H9 (cell line): ENCODE measurements around the gene CALML5. TPM values are rescaled to one million over a fixed set of nuclear protein-coding genes. Genes with fewer than 3 reads are reported as not detected.

ENCODE experiments used
- DNase-seq: peaks from one replicate; pipeline ENCODE4 v3.0.0-alpha.2; 2017
- H2AFZ ChIP-seq: one replicate; pipeline ENCODE4 v1.6.1; 2013; ENCODE audit warnings: mild to moderate bottlenecking, low read length, control low read depth, moderate library complexity
- H2AK5ac ChIP-seq: 2 replicates; pipeline ENCODE4 v1.6.1; 2013; ENCODE audit warnings: low read length, control low read depth, mixed read lengths; ENCODE audit not compliant: insufficient read length
- H2BK120ac ChIP-seq: one replicate; pipeline ENCODE4 v1.6.1; 2013; ENCODE audit warnings: low read depth, mild to moderate bottlenecking, low read length, control low read depth, inconsistent platforms; ENCODE audit not compliant: poor library complexity, severe bottlenecking
- H2BK12ac ChIP-seq: 2 replicates; pipeline ENCODE4 v1.6.1; 2013; ENCODE audit warnings: low read length, control low read depth, mixed read lengths, low read depth; ENCODE audit not compliant: insufficient read length
- H2BK15ac ChIP-seq: 2 replicates; pipeline ENCODE4 v1.6.1; 2013; ENCODE audit warnings: low read depth, low read length, control low read depth
- H2BK20ac ChIP-seq: one replicate; pipeline ENCODE4 v1.6.1; 2013; ENCODE audit warnings: low read depth, mild to moderate bottlenecking, low read length, control low read depth, inconsistent platforms; ENCODE audit not compliant: poor library complexity, severe bottlenecking
- H2BK5ac ChIP-seq: 2 replicates; pipeline ENCODE4 v1.6.1; 2013; ENCODE audit warnings: low read length, control low read depth, mixed read lengths; ENCODE audit not compliant: insufficient read length
- H3K14ac ChIP-seq: 2 replicates; pipeline ENCODE4 v1.6.1; 2013; ENCODE audit warnings: low read length, control low read depth; ENCODE audit not compliant: insufficient read depth
- H3K18ac ChIP-seq: 2 replicates; pipeline ENCODE4 v1.6.1; 2013; ENCODE audit warnings: low read depth, mild to moderate bottlenecking, mixed read lengths, low read length, control low read depth; ENCODE audit not compliant: insufficient read length
- H3K23ac ChIP-seq: 2 replicates; pipeline ENCODE4 v1.6.1; 2013; ENCODE audit warnings: low read length, control low read depth, mixed read lengths, low read depth; ENCODE audit not compliant: insufficient read length
- H3K23me2 ChIP-seq: 2 replicates; pipeline ENCODE4 v1.6.1; 2013; ENCODE audit warnings: low read depth, mild to moderate bottlenecking, mixed read lengths, low read length, control low read depth; ENCODE audit not compliant: insufficient read length, poor library complexity, severe bottlenecking
- H3K27ac ChIP-seq: 2 replicates; pipeline ENCODE4 v1.5.1; 2013; ENCODE audit warnings: low read length, control low read depth, mixed read lengths, low read depth; ENCODE audit not compliant: insufficient read length
- H3K27me3 ChIP-seq: 2 replicates; pipeline ENCODE4 v1.6.1; 2013; ENCODE audit warnings: low read length, control low read depth, inconsistent platforms; ENCODE audit not compliant: insufficient read depth
- H3K4ac ChIP-seq: 2 replicates; pipeline ENCODE4 v1.6.1; 2013; ENCODE audit warnings: low read depth, mild to moderate bottlenecking, control low read depth, inconsistent platforms, low read length, moderate library complexity
- H3K4me1 ChIP-seq: 2 replicates; pipeline ENCODE4 v1.6.1; 2013; ENCODE audit warnings: low read length, control low read depth, inconsistent platforms; ENCODE audit not compliant: insufficient read depth
- H3K4me2 ChIP-seq: 2 replicates; pipeline ENCODE4 v1.6.1; 2013; ENCODE audit warnings: low read length, control low read depth, mixed read lengths; ENCODE audit not compliant: insufficient read length, insufficient read depth
- H3K56ac ChIP-seq: 2 replicates; pipeline ENCODE4 v1.6.1; 2013; ENCODE audit warnings: low read depth, mild to moderate bottlenecking, mixed read lengths, low read length, control low read depth; ENCODE audit not compliant: insufficient read length
- H3K79me1 ChIP-seq: 2 replicates; pipeline ENCODE4 v1.6.1; 2013; ENCODE audit warnings: low read depth, mild to moderate bottlenecking, moderate library complexity, low read length, control low read depth, inconsistent platforms; ENCODE audit not compliant: insufficient read depth, poor library complexity, severe bottlenecking
- H3K79me2 ChIP-seq: 2 replicates; pipeline ENCODE4 v1.6.1; 2013; ENCODE audit warnings: low read length, control low read depth, inconsistent platforms; ENCODE audit not compliant: insufficient read depth
- H3K9ac ChIP-seq: 2 replicates; pipeline ENCODE4 v1.6.1; 2013; ENCODE audit warnings: low read length, control low read depth, mixed read lengths; ENCODE audit not compliant: insufficient read length; ENCODE audit errors: extremely low read depth
- H3K9me3 ChIP-seq: one replicate; pipeline ENCODE4 v1.6.1; 2013; ENCODE audit warnings: low read depth, low read length, inconsistent platforms; ENCODE audit not compliant: control insufficient read depth
- H3T11ph ChIP-seq: one replicate; pipeline ENCODE4 v1.6.1; 2013; ENCODE audit warnings: mild to moderate bottlenecking, low read length, control low read depth, inconsistent platforms
- H4K20me1 ChIP-seq: one replicate; pipeline ENCODE4 v1.6.1; 2013; ENCODE audit not compliant: control insufficient read depth, insufficient read length, insufficient read depth
- H4K5ac ChIP-seq: 2 replicates; pipeline ENCODE4 v1.6.1; 2013; ENCODE audit warnings: low read depth, mild to moderate bottlenecking, mixed read lengths, low read length, control low read depth; ENCODE audit not compliant: insufficient read length
- H4K8ac ChIP-seq: replicated peaks from 2 replicates; pipeline ENCODE4 v1.6.1; 2013; ENCODE audit warnings: low read length, control low read depth, mixed read lengths, low read depth; ENCODE audit not compliant: insufficient read length
- H4K91ac ChIP-seq: 2 replicates; pipeline ENCODE4 v1.6.1; 2013; ENCODE audit warnings: low read depth, mild to moderate bottlenecking, moderate library complexity, mixed read lengths, low read length, control low read depth; ENCODE audit not compliant: insufficient read length
- H3K27ac Mint-ChIP-seq, 3 experiments: 2 replicates in 2 of 3; 3 replicates in 1 of 3; pipeline ENCODE4 v1.8.0; 2020 to 2021; ENCODE audit warnings: mixed read lengths in 3 of 3, mild to moderate bottlenecking in 1 of 3, moderate library complexity in 1 of 3
- H3K27me3 Mint-ChIP-seq: 2 replicates; pipeline ENCODE4 v1.8.0; 2021; ENCODE audit warnings: low read depth, mild to moderate bottlenecking, moderate library complexity, mixed read lengths
- H3K36me3 Mint-ChIP-seq, 3 experiments: 2 replicates in 2 of 3; 3 replicates in 1 of 3; pipeline ENCODE4 v1.8.0; 2020 to 2021; ENCODE audit warnings: low read depth in 3 of 3, mixed read lengths in 3 of 3; ENCODE audit not compliant: insufficient read depth in 1 of 3
- H3K4me1 Mint-ChIP-seq, 2 experiments: 2 replicates each; pipeline ENCODE4 v1.8.0; 2020; ENCODE audit warnings: mixed read lengths in 2 of 2
- H3K4me3 Mint-ChIP-seq, 2 experiments: 2 replicates in 1 of 2; 3 replicates in 1 of 2; pipeline ENCODE4 v1.8.0; 2020 to 2021; ENCODE audit warnings: mild to moderate bottlenecking in 2 of 2, mixed read lengths in 2 of 2, moderate library complexity in 1 of 2
- H3K9me3 Mint-ChIP-seq, 2 experiments: 2 replicates in 1 of 2; 3 replicates in 1 of 2; pipeline ENCODE4 v1.8.0; 2020; ENCODE audit warnings: mild to moderate bottlenecking in 2 of 2, mixed read lengths in 2 of 2, moderate library complexity in 1 of 2
- WGBS: extraction: QIAGEN DNeasy Blood & Tissue Kit; methylation state at CpG from one replicate; pipeline ENCODE4 v1.1.7; 2013; ENCODE audit warnings: missing lambda C conversion rate, low lambda C conversion rate, mixed read lengths; ENCODE audit not compliant: insufficient read length; ENCODE audit errors: extremely low coverage; 5-methylcytosine and 5-hydroxymethylcytosine counted together
- total RNA-seq: library from RNA; stranded (reverse); gene quantifications from 2 replicates; pipeline ENCODE4 v1.2.1, GENCODE V29; 2021
- TF ChIP-seq, protein P1 (sequence below): fragments of 200-600 bp; sonication (generic); conservative IDR thresholded peaks from 3 replicates; pipeline ENCODE4 v1.8.0; 2021; ENCODE audit warnings: antibody characterized with exemption, mild to moderate bottlenecking

The CALML5 gene
- total RNA-seq, 1 experiment from 2014 or later: not detected

DNA sequence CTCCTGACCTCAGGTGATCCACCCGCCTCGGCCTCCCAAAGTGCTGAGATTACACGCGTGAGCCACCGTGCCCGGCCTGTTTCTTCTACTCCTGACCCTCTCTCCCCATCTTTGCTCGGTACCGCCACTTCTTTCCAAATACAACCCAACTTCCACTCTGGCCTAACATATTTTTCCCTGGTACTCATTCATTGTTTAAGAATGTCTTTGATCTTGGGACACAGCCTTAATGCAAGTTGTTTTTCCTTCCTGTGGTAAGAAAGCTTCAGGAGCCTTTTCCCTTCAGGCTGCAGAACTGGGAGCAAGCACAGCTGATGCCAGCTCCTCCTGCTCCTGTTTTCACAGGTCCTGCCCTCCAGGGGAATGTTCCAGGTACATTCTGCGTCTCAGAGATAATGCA, 39.1 kb upstream of the CALML5 start:
- Mint-ChIP-seq H3K4me3 (no peak overlapping the region), H3K4me1 (peaks cover 3% of the 10 kb centered on the region in 2 experiments; a peak in 1 of 4 replicates), H3K27me3 (no peaks in the 10 kb centered on the region), H3K36me3 (peaks cover 4 to 9% (median 5%) of the 10 kb centered on the region in 3 experiments; a peak in 5 of 7 replicates), H3K27ac (no peak overlapping the region; a peak in 1 of 7 replicates), H3K9me3 (peaks cover 12 to 17% of the 10 kb centered on the region in 2 experiments)
- H3K4ac ChIP-seq: no peak overlapping the region
- H3K27me3 ChIP-seq: no peaks in the 10 kb centered on the region
- no peaks in the 10 kb centered on the region for H3K79me1 ChIP-seq
- no peak for DNase-seq
- H3K9me3 ChIP-seq: no peaks in the 10 kb centered on the region
- H3K79me2 ChIP-seq: no peaks in the 10 kb centered on the region
- H2BK20ac ChIP-seq: no peak overlapping the region
- no peak overlapping the region for H2AFZ ChIP-seq
- no peak overlapping the region for H3T11ph ChIP-seq
- no peak overlapping the region for H3K14ac ChIP-seq
- no peak overlapping the region for H2AK5ac ChIP-seq
- H3K9ac ChIP-seq: no peak overlapping the region
- no peak overlapping the region for H2BK5ac ChIP-seq
- WGBS: no CpG with 5 or more reads among the region's 9 CpGs
- no peak overlapping the region for H3K18ac ChIP-seq
- no peak overlapping the region for H2BK120ac ChIP-seq
- no peak overlapping the region for H2BK15ac ChIP-seq
- H4K5ac ChIP-seq: no peak overlapping the region
- no peaks in the 10 kb centered on the region for H3K23me2 ChIP-seq
- no peak overlapping the region for H3K56ac ChIP-seq
- no peaks in the 10 kb centered on the region for H4K20me1 ChIP-seq
- H3K4me2 ChIP-seq: no peak overlapping the region
- no peak overlapping the region for H3K27ac ChIP-seq
- no peak overlapping the region for H4K91ac ChIP-seq
- H2BK12ac ChIP-seq: no peak overlapping the region
- no peak overlapping the region for H4K8ac ChIP-seq
- TF ChIP-seq, protein P1, sequence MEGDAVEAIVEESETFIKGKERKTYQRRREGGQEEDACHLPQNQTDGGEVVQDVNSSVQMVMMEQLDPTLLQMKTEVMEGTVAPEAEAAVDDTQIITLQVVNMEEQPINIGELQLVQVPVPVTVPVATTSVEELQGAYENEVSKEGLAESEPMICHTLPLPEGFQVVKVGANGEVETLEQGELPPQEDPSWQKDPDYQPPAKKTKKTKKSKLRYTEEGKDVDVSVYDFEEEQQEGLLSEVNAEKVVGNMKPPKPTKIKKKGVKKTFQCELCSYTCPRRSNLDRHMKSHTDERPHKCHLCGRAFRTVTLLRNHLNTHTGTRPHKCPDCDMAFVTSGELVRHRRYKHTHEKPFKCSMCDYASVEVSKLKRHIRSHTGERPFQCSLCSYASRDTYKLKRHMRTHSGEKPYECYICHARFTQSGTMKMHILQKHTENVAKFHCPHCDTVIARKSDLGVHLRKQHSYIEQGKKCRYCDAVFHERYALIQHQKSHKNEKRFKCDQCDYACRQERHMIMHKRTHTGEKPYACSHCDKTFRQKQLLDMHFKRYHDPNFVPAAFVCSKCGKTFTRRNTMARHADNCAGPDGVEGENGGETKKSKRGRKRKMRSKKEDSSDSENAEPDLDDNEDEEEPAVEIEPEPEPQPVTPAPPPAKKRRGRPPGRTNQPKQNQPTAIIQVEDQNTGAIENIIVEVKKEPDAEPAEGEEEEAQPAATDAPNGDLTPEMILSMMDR: no peak
- H3K23ac ChIP-seq: no peak overlapping the region
- H3K4me1 ChIP-seq: no peaks in the 10 kb centered on the region
